GM19452 (cell line): ENCODE results near the gene LMF1.
"Not testable (repeated sequence)": the region's sequence is repeated elsewhere in the genome, so short reads cannot be mapped to it uniquely, and the experiment has no call there.

ENCODE experiments used
- ATAC-seq: cut with Tn5 transposase; IDR thresholded peaks from one replicate; pipeline ENCODE4 v1.9.1; 2021; ENCODE audit not compliant: unreplicated experiment

Gene LMF1

GRCh38 chr16:973366-973765 is 2.6 kb upstream of the LMF1 start:
- ATAC-seq: no peak

- ATAC-seq: no peak
Observed at GRCh38 chr16:972316-973002, 1.7 kb upstream of the LMF1 start.

GRCh38 chr16:971981-972315 is 1.2 kb upstream of the LMF1 start:
- ATAC-seq: no peak

- no peak for ATAC-seq
Observed at GRCh38 chr16:971582-971905, 760 bp upstream of the LMF1 start.

- ATAC-seq: peak; percentile 39
Observed at GRCh38 chr16:970386-970765, 408 bp downstream of the LMF1 start.

GRCh38 chr16:969508-970385 is 1.0 kb downstream of the LMF1 start:
- no peak for ATAC-seq

GRCh38 chr16:968620-969019 is 2.2 kb downstream of the LMF1 start:
- ATAC-seq: no peak

GRCh38 chr16:967546-968295 is 3.1 kb downstream of the LMF1 start:
- no peak for ATAC-seq

GRCh38 chr16:967077-967541 is 3.7 kb downstream of the LMF1 start:
- no peak for ATAC-seq

- no peak for ATAC-seq
Observed at GRCh38 chr16:966505-966904, 4.3 kb downstream of the LMF1 start.

GRCh38 chr16:966035-966434 is 4.7 kb downstream of the LMF1 start:
- ATAC-seq: no peak

GRCh38 chr16:965487-965886 is 5.3 kb downstream of the LMF1 start:
- ATAC-seq: no peak

GRCh38 chr16:965036-965395 is 5.8 kb downstream of the LMF1 start:
- ATAC-seq: no peak

- no peak for ATAC-seq
Observed at GRCh38 chr16:964356-965035, 6.3 kb downstream of the LMF1 start.

GRCh38 chr16:963913-964312 is 6.9 kb downstream of the LMF1 start:
- ATAC-seq: no peak

- ATAC-seq: no peak
Observed at GRCh38 chr16:962901-963814, 7.6 kb downstream of the LMF1 start.

GRCh38 chr16:962366-962765 is 8.4 kb downstream of the LMF1 start:
- no peak for ATAC-seq

GRCh38 chr16:959232-960040 is 11.3 kb downstream of the LMF1 start:
- ATAC-seq: no peak

- ATAC-seq: not testable (repeated sequence)
Observed at GRCh38 chr16:955766-956165, 15.0 kb downstream of the LMF1 start.
